GM19328 (cell line): ENCODE results near the gene C5.

ENCODE experiments used
- ATAC-seq: cut with Tn5 transposase; IDR thresholded peaks from one replicate; pipeline ENCODE4 v1.9.1; 2021; ENCODE audit warnings: mild to moderate bottlenecking, moderate library complexity; ENCODE audit not compliant: unreplicated experiment

C5 gene

GRCh38 chr9:120944434-120944843, 105.6 kb downstream of the C5 start:
- no peak for ATAC-seq

GRCh38 chr9:120942186-120943001, 107.7 kb downstream of the C5 start:
- no peak for ATAC-seq

DNA sequence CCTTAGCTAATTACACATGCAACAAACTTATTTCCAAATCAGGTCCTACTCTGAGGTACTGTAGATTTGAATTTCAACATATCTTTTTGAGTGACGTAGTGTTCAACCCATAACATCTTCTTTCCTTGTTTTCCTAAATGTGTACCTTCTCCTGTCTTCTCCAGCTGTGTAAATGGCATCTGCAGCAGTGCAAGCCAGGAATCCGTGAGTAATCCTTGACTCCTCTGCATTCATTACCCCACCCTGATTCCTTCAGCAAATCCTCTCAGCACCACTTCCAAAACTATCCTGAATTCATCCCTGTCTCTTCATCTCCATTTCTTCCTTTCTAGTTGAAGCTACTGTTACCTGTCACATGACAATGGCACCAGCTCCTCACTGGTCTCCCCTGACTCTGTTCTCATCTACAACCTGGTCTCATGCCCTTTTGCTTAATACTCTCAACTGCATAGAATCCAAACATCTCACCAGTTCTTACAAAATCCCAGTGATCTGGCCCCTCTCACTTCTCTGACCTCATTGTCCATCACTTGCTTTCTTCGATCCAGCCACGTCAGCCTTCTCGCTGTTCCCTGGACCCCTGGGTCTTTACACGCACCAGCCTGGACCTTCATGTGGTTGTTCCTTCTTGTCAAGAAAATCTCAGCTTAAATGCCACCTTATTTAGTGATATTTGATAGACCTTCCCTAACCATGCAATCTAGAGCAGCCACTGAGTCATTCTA, 108.9 kb downstream of the C5 start:
- ATAC-seq, result no peak

DNA sequence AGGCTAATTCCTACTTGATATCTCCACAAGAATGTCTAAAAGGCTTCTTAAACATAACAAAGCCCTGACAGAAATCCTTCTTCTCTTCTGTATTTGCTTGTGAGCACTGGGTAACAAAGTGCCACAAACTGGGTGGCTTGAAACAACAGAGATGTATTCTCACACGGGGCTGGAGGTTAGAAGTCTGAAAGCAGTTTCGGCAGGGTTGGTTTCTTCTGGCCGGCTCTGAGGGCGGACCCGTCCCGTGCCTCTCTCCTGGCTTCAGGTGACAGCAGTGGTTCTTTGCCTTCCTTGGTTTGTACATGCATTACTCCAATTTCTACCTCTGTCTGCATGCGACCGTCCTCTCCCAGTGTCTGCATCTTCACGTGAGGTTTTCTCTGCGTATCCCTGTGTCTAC, 109.5 kb downstream of the C5 start:
- no peak for ATAC-seq

DNA sequence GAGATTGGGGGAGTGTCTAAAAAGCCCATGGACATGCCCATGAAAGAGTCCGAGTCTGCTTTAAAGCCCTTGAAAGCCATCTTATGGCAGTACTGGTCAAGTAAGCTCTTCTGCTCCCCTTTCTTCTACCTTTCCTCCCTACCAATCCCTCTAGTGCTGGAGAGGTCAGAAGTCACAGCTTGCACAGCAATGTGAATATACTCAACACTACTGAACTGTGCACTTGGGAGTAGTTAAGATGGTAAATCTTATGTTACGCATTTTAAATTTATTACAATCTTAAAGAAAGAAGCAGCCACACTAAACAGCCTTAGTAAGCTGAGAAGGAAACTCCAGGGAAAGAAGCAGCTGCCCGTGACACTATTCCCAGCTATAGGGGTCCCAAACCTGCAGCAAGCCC, 111.2 kb downstream of the C5 start:
- no peak for ATAC-seq

- ATAC-seq, result no peak
Measured at GRCh38 chr9:120937596-120937995, 112.5 kb downstream of the C5 start.

GRCh38 chr9:120937127-120937526, 112.9 kb downstream of the C5 start:
- no peak for ATAC-seq

DNA sequence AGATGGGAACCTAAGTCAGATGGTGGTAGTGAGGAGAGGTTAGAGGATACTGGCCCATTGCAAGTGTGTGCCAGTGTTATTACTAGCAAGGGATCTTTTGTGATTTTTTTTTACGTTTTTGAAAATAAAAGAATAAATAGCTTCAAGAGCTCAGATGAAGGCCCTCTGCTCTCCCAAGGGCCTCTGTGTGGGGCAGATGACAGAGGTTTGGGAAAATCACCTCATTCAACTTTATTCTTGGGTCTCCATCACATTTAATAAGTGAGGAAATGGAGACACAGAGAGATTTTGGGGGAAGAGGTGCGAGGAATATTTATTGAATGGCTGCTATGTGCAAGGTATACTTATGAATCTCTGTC, 113.3 kb downstream of the C5 start:
- ATAC-seq, result no peak

- no peak for ATAC-seq
Measured at GRCh38 chr9:120936011-120936763, 113.9 kb downstream of the C5 start.

- ATAC-seq, result no peak
Measured at GRCh38 chr9:120935383-120935857, 114.7 kb downstream of the C5 start.

DNA sequence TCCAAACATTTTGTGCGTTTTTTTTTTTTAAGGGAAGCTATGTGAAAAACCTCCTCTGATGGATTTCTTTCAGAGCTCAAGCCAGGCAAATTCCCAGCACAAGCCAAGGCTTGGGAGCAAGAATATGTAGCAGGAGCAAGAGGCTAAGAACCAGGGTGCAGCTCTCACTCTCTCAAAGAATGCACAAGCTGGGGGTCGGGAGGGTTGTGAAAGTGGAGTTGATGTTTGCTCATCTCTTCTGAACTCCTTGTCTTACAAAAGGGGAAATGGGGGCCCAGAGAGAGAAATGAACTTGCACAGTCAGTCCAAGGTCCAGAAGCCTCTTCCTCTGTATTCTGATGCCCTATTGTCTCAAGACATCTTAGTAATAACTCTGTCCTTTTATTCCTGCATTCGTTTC, 115.8 kb downstream of the C5 start:
- ATAC-seq, result no peak

DNA sequence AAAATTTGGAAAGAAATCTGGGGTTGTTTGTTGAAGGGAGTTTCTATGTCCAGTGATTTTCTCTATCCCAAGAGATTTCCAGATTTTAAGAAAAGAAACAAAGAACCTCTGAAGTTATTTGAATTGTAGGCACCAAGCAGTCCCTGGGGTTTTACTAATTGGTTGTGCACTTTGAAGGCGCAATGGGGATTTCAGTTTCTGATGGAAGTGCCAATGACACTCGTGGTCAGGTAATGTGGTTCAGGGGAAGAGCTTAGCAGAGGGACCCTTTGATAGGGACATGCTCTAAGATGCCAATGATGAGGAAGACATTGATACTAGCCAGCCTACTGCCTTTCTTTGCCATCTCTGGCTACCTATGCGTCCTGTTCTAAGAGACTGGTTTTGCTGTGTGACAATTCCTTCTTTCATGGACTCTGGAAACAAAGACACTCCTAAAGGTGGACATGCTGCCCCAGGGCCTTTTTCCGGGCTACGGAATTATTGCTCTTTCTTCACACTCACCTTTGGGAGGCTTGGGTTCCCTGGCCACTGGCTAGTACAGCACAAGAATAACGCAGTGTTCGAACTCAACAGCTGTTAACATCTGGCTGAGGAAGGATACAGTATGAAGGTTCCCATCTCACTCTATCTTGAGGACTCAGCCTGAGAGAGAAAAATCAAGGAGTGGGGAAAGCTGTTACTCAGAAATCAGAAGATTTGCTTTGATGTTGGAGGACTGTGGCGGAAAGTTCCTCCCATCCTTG, 116.6 kb downstream of the C5 start:
- ATAC-seq, result no peak

DNA sequence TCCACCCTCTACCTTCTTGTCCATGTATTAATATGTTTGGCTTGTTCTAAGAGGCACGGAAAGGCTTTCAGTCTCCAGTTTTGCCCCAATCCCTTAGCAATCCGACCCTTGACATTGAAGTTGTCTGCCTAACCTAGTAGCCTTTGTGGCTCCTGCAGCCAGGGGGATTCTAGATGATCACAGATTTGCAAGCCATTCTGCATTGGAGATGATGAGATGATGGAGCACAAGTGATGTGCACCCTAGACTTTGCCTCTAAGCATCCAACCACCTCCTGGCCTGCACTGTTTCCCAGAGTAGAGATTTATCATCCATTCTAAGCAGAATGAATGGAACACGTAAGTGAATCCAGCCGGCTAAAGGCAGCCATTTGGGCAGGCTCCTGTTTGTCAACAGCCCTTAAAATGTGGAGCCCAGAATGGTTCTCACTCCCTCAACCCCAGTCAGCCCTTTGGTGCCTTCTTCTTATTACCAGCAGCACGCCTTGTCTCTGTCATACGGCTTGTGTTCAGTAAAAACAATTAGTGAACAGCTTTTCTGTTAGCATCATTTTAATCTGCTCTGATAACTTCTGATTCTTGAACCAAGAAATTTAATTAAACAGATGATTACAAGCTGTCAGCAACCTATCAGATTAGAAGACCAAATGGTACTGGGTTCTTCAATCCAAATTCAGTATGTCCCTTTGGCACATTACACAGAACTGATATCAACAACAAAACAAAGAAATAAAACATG, 117.8 kb downstream of the C5 start:
- ATAC-seq, result no peak

DNA sequence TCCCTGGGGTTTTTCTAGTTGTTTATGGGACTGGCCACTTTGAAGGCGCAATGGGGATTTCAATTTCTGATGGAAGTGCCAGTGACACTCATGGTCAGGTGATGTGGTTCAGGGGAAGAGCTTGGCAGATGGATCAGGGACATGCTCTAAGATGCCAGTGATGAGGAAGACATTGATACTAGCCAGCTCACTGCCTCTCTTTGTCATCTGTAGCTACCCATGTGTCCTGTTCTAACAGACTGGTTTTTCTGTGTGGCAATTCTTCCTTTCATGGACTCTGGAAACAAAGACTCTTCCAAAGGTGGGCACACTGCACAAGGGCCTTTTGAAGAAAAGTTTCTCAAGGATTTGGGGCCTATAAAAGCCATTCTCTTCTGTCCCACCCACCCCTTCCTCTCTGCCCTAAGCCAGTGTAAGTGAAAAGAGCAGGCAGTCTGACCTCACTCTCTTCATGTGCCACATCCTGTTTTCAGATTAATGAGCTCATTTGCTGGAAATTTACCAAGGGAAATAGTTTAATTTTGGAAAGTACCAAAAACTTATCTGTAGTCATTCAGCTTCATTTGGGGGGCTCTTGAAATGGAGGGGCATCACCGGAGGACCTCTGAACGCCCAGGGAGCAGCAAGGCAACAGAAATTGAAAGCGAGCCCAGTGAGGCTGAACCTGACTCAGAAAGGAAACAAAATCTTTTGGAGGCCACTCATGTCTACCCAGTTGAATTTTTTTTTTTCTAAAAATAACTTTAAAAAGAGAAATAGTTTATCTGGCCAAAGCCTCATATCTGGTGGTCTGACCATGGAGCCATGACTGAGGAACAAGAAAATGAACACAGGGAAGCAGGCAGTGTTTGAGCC, 118.6 kb downstream of the C5 start:
- ATAC-seq, result peak; percentile 30

GRCh38 chr9:120929229-120929791, 120.8 kb downstream of the C5 start:
- no peak for ATAC-seq

DNA sequence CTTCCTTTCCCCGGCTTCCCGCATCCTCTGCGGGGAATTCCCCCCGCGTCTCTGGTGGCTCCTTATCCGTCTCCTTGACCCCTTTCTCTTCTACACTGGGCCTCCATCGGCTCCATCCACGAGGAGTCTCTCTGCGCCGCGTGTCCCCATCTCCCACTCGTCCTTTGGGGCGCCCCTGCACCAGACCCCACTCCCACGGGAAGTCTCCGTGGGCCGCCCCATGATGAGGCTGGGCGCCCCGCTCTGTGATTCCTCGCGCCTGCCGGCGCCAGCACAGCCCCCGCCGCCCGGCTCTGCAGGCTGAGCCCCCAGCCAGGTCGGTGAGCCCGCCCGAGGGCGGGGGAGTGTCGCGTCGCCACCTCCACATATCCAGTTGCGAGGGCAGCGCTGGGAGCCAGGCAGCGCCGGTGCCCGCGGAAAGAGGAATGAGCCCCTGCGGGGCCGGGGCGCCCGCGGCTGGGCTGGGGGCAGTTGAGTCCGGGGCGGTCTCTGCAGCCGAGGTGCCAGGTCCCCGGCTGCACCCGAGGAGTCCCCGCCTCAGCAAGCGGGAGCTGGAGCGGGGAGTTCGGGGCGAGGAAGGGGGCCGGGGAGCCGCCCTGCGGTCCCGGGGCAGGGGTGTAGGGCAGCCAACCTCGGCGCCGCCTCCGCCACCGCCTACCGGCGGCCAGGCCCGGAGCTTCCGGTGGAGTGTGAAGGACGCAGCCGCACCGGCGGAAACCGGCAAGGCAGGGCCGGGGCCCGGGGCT, 121.4 kb downstream of the C5 start:
- peak; percentile 37 for ATAC-seq

DNA sequence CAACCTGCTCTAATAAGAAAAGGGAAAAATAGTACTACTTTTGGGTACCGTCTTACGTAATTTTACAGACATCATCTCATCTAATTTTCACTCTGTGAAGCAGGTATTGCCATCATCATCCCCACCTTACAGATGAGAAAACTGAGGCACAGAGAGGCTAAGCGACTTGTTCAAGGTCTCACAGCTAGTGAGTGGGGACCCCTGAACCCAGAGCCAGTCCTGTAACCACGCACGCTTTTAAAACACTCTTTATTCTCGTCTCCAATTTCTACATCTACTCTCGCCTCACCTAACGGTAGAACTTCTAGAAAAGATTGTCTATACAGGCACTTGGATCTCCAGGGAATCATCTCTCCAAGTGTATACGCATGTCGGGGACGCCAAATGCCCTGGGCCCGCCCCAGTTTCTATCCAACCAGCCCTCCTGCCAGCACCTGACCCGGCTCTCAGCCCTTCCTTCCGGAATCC, 122.0 kb downstream of the C5 start:
- ATAC-seq, result no peak
